GM19043 (cell line): ENCODE results near the gene NCK2.

Experiments used
- ATAC-seq: cut with Tn5 transposase; IDR thresholded peaks from one replicate; pipeline ENCODE4 v1.9.1; 2021; ENCODE audit warnings: low read depth; ENCODE audit not compliant: unreplicated experiment

NCK2 gene

DNA sequence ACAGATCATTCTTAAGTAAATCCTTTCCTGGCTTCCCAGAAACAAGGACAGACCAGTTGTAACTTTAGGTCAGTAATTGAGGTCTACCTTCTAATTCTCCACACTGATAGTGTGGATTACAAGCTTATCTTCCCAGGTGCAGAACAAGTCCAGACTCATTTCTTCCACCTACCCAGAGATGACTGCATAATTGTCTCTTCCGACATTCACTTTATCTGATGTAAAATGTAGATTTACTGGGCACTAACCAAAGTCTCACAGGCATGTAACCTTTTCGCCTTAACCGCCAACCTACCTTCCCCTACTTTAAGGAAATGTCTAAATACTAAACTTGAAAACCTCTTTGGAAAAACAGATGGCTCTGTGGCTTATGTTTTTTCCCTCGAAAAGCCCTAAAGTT, 96.2 kb downstream of the NCK2 start:
- ATAC-seq: no peak

DNA sequence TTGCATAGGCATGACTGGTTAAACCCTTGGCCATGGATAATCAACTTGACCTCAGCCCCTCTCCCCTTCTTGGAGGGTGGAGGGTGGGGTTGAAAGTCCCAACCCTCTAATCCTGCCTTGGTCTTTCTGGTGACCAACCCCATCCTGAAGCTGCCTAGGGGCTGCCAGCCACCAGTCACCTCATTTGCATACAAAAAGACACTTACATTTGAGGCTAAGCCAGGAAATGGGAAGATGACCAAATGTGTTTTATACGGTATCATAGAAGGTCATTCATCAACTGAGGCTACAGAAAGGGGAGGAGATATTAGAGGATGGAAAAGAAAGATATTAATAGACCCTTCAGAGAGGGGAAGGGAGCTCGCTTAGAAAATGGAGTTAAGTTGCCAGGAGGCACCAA, 96.8 kb downstream of the NCK2 start:
- ATAC-seq: no peak

DNA sequence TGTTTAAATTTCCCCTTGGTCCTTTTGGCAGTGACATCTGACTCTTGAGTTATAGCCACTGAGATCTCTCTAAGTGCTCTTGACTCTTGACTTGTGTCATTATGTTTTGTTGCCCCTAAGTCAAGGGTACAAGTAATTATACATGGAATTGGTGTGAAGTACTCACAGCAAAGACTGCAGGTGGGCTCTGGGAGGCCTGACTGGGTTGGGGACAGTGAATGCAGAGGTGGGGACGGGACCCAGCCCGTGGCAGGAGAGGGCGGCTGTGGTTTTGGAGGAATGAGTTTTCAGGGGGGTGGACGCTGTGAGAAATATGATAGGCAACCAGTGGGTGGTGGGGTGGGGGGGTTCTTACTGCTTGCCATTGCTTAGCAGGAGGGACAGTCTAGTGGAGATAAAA, 97.8 kb downstream of the NCK2 start:
- no peak for ATAC-seq

DNA sequence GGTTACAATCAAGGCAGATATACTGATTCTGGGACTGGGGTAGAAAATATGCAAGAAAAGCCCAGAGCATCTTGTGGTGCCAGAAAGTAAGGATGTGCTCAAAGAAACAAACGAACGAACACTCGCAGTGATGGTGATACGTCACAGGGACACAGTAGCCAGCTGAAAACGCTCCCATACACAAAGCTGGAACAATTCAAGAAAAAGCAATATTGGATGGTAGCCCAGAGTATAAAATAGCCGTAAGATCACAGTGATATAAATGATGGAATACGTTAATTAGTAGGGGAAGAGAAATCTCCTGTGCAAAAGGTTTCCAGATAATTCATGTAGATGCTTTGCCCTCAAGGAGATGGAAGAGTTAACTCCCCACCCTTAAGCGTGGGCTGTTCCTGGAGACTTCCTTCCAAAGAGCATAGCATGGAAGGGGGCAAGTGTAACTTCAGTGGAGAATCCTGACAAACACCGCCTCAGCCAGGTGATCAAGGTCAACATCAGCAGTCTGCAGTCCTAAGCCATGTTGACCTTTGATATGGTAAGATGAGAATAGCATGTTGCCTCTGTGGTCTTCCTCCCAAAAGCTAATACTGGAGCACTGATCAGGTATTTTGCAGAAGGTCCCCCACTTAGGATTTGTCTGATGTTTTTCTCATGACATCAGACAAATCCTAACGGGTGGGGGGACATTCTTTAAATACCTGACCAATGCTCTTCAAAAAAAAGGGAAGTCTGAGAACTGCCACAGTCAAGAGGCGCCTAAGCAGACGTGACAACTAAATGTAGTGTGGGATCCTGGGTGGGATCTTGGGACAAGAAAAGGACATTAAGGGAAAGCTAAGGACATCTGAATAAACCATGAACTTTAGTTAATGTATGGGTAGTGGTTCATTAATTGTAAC, 99.0 kb downstream of the NCK2 start:
- ATAC-seq: no peak

DNA sequence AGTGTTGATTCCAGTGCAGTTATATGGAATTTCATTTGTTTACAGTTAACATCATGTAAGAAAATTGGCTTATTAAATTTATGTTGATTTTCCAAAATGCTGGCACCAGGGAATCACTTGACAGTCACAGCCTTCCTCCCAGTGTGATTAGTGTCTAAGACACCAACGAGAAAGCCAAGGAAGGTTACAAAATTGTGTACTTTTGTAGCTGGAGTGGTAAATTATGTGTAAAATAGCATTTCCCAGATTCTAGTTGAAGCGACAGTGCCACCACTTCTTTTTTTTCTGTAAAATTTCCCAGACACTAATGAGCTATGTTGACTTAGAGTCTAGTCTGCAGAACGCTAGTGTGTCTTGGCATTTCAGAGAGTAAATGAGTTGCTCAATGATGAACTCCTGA, 101.3 kb downstream of the NCK2 start:
- ATAC-seq: no peak

DNA sequence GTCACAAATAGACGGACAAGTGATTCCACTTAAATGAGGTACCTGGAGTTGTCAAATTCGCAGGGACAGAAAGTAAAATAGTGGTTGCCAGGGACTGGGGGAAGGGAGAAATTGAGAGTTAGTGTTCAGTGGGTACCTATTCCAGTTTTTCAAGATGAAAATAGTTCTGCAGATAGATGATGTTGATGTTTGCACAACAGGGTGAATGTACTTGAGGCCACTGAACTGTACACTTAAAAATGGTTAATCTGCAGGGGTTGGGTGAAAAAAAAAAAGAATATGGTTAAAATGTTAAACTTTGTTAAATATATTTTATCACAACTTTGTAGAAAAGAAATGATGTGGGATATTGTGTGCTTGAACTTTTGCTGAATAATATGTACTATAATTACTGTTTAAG, 102.3 kb downstream of the NCK2 start:
- no peak for ATAC-seq

DNA sequence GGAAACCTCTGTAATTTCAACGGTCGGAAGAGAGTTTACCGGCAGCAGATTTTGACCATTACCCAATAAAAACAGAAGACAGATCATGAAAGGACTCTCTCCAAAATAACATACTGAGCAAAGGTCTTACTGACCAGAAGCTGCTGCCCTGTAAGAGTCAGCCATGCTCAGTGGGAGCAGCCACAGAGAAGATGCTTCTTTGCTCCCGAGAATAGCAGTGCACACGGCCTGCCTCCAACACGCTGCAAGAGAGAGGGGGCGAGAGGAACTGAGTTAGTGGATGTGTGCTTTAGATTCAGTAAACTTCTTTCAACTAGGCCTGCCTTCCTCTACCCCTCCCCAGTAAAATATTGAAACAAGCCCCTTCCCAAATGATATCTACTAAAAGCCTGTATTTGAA, 103.7 kb downstream of the NCK2 start:
- no peak for ATAC-seq

DNA sequence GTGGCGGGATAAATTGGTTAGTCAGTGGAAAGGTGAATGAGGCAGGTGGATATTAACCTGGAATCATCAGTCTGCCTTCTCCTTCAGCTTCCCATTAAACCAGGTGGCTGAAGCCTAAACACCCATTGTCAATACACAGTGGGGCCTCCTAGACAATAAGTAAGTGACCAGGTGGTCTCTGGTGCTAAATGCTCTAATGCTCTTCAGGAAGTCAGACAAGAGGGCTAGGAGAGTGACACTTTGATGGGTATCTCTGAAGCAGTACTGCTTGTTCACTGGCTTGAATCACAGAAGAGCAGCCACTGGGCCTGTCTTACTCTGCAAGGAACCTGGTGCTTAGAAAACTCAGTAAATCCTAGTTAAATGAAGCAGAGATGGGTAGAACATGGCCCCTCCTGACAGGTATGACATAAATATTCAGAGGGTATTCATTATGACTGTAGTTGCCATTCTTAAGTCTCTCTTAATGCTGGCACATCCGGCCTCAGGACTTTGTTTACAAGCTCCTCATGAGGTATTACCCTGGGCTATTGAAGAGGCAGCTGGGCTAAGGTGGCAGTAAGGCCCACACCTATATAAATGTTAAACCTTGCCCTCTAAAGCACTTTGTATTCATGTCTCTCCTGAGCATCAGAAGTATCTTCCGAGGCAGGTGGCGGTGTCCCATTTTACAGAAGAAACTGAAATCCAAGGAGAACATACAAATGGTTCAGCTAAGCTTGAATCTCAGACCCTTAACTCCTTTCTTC, 104.9 kb downstream of the NCK2 start:
- no peak for ATAC-seq

DNA sequence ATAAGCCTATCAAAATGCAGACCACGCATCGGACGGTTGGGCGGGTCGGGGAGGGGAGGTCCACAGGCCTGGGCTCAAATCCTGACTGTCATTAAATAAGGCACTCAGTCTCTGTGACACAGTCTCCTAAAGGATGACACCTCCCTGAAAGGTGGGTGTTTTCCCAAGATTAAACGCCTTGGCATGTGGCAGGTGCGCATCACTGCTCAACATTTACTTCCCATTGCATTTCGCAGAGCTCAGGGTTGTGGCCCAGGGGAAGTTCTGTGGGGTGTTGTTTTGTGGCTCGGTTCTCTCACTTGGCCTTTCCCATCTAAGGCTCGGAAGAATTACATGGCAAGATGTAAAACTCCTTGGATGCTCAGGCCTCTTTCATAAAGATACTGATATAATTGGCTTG, 107.4 kb downstream of the NCK2 start:
- no peak for ATAC-seq

DNA sequence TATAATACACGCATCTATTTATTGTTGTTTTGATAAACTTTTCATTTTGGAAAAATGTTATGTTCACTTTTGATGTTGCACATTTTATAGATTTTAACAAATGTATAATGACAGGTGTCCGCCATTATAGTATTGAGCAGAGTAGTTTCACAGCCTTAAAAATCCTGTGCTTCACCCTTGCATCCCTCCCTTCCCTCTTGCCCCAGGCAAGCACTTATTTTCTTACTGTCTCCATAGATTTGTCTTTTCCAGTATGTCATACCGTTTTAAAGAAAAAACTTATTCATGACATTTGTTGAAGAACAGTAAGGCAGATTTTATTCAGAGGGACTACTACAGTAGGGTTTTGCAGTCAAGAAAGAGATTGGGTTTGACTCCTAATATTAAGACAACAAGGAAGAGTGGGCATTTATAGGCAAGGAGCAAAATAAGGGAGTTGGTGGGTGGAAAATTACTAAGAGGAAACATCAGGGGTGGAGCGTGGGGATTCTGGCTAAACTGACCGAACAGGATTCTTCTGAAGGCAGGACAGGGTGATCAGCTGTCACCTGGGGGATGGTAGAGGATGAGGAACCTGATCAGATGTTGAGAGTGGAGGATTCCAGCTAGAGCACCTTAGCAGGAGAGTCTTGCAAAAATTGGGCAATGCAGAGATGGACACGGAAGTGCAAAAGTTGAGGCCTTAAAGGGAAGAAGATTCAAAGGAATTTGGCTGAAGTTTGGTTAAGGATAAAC, 108.8 kb downstream of the NCK2 start:
- ATAC-seq: no peak

DNA sequence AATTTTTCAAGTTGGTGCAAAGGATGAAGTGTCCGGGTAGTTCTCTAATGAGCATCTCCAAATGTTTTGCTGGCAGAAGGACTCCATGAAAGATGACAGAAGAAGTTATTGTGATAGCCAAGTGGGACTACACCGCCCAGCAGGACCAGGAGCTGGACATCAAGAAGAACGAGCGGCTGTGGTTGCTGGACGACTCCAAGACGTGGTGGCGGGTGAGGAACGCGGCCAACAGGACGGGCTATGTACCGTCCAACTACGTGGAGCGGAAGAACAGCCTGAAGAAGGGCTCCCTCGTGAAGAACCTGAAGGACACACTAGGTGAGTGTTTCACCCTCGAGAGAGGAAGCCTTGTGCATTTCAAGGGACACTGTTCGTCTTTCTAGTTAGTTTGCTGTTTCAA, 110.3 kb downstream of the NCK2 start:
- no peak for ATAC-seq

DNA sequence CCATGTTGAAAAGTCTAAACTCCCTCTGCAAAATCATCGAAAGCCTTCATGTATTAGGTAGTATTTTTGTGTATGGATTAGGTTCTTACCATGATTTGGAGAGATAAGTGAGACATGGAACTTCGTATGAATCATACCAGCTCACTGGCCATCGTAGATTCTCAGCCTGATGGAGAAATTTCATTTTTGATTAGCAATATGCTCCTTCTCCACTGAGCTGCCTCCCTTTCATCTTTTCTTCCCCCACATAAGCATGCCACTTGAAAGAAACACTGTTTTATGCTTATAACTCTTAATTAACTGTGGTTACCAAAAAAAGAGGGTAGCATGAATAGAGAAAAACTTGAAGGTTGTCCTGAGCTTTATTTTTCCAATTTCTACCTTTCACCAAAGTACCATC, 111.9 kb downstream of the NCK2 start:
- ATAC-seq: no peak

DNA sequence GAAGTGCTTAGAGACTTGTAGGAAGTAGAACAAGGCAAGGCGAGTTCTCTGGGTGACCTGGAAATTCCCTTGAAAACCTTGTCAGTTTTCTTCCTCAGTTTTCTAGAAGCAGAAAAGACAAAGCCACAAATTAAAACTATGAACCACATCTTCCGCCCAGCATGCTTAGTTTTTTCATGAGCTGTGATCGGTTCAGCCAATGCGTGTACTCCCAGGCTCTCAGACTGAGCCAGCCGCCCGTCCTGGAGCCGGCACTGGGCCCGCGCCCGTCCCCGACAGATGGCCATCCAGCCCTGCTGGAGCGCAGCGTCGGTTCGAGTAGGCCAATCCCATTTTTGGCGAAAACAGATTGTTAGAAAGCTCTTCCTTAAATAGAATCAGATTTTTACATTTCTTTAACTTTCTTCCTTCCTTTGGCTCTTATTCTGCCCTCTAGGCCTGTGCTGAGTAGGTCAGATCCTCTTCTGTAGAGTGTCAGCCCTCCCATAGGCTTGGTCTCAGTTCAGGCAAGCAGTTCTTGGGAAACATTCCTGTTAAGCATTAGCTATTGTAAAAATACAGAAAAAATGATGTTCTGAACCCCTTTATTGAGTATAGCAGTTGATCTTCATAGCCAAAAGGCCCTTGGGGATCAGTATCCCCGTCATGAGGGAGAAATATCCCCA, 112.5 kb downstream of the NCK2 start:
- ATAC-seq: no peak

DNA sequence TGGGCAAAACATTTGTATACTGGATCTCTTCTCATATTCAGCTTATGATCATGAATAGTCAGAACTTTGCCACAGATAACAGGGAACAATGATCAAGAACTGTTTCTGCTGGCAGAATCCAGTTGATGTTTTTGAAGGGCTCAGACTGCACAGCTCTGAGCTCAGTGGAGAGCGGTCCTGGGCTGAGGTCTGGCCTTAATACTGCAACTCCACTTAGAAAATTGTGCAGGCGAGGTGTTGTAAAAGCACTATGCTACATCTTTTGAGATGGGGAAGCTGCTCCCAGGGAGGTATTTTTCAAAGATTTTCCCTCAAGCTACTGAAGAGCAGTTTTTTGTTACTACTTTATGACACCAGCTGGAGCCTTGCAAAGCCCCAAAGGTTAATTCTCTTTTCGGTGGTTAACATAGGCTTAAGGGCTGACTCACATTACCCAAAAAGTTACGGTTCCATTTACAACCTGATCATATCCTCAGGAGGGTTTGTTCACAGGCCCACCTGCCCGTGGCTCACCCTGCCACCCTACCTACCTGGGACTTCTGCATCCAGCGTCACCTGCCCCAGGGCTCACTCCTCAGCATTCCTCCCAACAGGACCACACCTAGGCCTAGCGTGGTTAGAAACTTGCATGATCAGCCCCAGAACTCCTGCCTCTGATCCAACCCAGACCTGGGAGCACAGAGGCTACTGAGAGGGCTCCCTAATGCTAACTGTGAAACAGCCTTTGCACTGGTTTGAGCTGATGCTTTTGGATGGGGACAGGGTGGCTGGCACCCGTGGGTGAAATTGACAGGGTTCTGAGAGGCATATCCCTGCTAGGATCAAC, 114.4 kb downstream of the NCK2 start:
- ATAC-seq: peak; percentile 68

DNA sequence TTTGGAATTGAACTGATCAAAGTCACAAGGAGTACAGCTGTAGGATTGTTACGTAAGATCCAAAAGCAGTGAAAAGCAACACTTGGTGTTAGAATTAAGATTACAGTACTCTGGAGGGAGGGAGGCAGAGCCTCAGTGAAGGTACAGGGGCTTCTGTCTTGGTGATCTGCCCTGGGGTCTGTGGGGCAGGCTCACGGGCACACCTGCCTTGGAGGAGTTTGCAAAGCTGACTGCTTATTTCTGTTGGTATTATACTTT, 114.9 kb downstream of the NCK2 start:
- ATAC-seq: no peak

DNA sequence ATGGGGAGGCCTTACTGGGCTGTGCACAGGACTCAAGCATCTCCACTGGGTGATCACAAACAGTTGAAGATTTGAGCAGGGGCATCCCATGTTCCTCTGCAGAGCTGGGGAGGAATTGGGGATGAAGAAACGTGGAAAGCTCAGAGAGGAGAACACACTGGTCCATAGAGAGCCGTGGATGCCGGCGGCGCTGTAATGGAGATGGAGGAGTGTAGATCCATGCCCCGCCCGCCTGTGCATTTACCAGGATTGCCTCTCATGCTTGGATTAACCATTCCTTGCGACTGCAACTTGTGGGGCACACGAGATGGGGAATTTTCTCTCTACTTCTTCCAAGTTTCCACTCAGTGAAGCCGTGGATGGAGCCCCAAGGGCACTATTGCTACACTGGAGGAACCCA, 115.9 kb downstream of the NCK2 start:
- ATAC-seq: no peak

DNA sequence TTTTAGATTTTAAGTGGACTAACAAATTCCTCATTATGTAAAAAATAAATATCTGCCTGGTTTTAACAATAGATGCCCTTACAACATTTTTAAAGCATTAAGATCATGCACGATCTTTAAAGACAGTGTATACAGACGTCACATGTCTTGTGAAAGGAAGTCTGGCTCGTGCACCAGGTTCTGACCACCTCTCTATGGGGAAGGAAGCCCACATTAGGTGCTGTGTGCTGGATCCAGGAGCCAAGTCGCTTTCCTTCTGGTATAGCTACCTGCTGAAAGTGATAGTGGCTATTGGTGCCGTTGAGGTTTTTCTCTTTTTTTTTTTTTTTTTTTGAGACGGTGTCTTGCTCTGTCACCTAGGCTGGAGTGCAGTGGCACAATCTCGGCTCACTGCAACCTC, 116.5 kb downstream of the NCK2 start:
- ATAC-seq: no peak

DNA sequence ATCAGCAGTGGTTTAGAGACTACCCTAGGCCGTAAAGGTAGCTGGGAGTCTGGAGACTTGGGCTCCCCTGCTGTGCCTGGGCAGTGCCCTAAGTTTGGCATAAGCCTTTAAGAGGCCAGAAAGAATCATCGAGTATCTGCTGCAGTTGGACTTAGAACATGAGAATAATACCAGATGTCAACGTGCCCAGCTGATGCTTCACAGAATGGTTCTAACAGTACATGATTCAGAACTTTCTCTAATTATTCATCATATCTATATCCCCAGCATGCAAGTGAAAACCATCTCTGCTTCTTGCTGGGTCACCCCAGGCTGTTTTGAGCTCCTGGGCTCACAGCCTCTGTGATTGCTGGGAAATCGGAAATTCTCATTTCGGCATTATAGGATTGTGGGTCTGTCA, 118.1 kb downstream of the NCK2 start:
- no peak for ATAC-seq

DNA sequence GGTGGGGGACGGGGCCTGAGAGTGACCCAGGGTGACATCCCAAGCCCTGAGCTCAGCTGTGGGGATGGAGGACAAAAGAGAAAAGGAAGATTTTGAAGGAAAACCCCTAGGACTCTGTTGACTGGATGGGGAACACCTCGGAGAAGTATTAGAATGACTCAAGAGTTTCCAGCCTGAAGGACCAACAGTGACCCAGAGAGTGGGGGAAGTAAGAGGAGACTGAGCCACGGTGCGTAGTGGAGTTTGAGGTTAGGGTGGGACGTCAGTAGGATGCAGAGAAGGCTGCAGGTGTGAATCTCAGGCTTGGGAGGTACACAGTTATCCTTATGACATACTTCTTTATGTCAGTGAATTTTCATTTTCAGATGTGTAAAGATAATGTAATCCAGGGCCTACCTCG, 119.5 kb downstream of the NCK2 start:
- ATAC-seq: no peak

DNA sequence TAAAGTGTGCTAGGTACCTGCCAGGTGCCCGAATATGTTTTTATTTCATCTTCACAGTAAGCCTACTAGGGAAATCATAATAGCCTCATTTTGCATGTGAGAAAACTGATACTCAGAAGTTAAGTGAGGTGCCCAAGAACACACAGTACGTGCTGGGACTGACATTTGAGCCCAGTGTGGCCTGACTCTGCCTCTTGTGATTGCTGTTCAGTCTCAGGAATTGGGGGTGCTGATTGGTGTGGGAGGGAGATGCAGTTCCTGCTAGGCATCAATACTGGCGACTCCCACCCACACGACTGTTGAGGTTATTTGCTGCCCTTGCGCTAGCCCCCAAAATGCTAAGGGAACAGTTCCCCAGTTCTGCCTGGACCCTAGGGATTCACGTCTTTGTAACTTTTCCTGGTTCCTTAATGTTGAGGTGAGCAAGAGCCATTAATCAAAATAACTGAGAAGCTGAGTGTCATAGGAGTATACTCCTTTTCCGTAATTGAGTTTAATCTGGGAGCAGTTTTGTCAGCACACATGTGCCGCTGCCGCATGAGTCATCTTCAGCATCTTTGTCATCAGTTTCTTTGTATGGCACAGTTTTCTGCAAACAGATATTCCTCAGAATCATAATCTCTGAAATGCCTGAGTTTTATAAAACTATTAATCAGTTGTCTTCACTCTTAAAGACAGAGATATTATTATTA, 120.7 kb downstream of the NCK2 start:
- no peak for ATAC-seq
